ENCODE results near the gene ABHD12. TPM values are rescaled to one million over a fixed set of nuclear protein-coding genes. Genes with fewer than 3 reads are reported as not detected.

ABHD12 gene
- total and polyA plus RNA-seq, 2 donors, result 30.9 to 34.3 TPM

- Histone ChIP-seq H3K4me1 (ENCODE audit: insufficient read depth) (no peaks in the 10 kb centered on the region), H3K27ac (ENCODE audit: low read depth) (no peak overlapping the region), H3K36me3 (ENCODE audit: insufficient read depth) (no peaks in the 10 kb centered on the region), H3K4me3 (ENCODE audit: low read depth, low read length) (no peak overlapping the region)
- DNase-seq (ENCODE audit: extremely low spot score), result no peak
- WGBS, result 92% methylated on average over 24 of the region's 24 CpGs
Observed at GRCh38 chr20:25285856-25286798, 104.5 kb downstream of the ABHD12 start.

DNA sequence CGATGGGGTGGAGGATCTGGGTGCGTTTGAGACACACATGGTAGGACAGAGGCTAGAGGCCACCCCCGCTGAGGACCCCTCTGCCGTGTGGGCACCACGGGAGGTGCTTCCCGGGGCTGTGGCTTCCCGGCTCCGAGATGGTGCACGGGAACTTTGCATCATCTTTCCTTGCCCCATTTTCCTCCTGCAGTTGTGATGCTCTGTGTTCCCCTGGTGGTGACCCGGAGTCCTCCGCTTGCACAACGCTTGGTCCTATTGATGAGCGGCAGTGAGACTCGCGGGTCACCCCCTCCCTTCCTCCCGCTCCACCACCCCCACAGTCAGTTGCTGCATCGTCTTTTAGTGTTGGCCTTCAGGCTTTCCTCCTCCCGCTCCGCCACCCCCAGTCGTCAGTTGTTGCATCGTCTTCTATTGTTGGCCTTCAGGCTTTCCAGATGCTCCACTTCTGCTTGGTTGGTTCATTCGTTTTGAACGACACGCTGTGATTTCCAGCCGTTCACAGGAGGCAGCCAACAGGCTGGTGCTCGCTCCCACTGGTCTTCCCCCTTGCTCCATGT is 105.5 kb downstream of the ABHD12 start:
- Histone ChIP-seq H3K4me3 (ENCODE audit: low read depth, low read length) (no peak overlapping the region), H3K36me3 (ENCODE audit: insufficient read depth) (no peaks in the 10 kb centered on the region), H3K4me1 (ENCODE audit: insufficient read depth) (no peaks in the 10 kb centered on the region), H3K27ac (ENCODE audit: low read depth) (no peak overlapping the region)
- 83% methylated on average over 26 of the region's 26 CpGs for WGBS
- DNase-seq (ENCODE audit: extremely low spot score), result no peak

- H3K27ac ChIP-seq (ENCODE audit: low read depth), result no peak overlapping the region
- no peak for DNase-seq (ENCODE audit: extremely low spot score)
- no peak overlapping the region for H3K4me3 ChIP-seq (ENCODE audit: low read depth, low read length)
- 93% methylated on average over 17 of the region's 17 CpGs for whole genome bisulfite sequencing
- no peaks in the 10 kb centered on the region for H3K36me3 ChIP-seq (ENCODE audit: insufficient read depth)
- no peaks in the 10 kb centered on the region for H3K4me1 ChIP-seq (ENCODE audit: insufficient read depth)
Observed at GRCh38 chr20:25284131-25284601, 106.5 kb downstream of the ABHD12 start.

GRCh38 chr20:25283221-25283951 is 107.2 kb downstream of the ABHD12 start:
- no peaks in the 10 kb centered on the region for H3K36me3 ChIP-seq (ENCODE audit: insufficient read depth)
- DNase-seq (ENCODE audit: extremely low spot score), result no peak
- H3K27ac ChIP-seq (ENCODE audit: low read depth), result no peak overlapping the region
- WGBS, result 92% methylated on average over 24 of the region's 24 CpGs
- no peaks in the 10 kb centered on the region for H3K4me1 ChIP-seq (ENCODE audit: insufficient read depth)
- H3K4me3 ChIP-seq (ENCODE audit: low read depth, low read length), result no peak overlapping the region

GRCh38 chr20:25282796-25283195 is 107.8 kb downstream of the ABHD12 start:
- Histone ChIP-seq H3K4me3 (ENCODE audit: low read depth, low read length) (no peak overlapping the region), H3K27ac (ENCODE audit: low read depth) (no peak overlapping the region), H3K36me3 (ENCODE audit: insufficient read depth) (no peaks in the 10 kb centered on the region), H3K4me1 (ENCODE audit: insufficient read depth) (no peaks in the 10 kb centered on the region)
- WGBS, result 90% methylated on average over 11 of the region's 11 CpGs
- DNase-seq (ENCODE audit: extremely low spot score), result no peak

GRCh38 chr20:25282034-25282781 is 108.4 kb downstream of the ABHD12 start:
- Histone ChIP-seq H3K27ac (ENCODE audit: low read depth) (no peak overlapping the region), H3K4me3 (ENCODE audit: low read depth, low read length) (no peak overlapping the region), H3K4me1 (ENCODE audit: insufficient read depth) (no peaks in the 10 kb centered on the region), H3K36me3 (ENCODE audit: insufficient read depth) (no peaks in the 10 kb centered on the region)
- DNase-seq (ENCODE audit: extremely low spot score), result no peak
- 91% methylated on average over 22 of the region's 22 CpGs for WGBS

- H3K4me3 ChIP-seq (ENCODE audit: low read depth, low read length), result no peak overlapping the region
- H3K36me3 ChIP-seq (ENCODE audit: insufficient read depth), result no peaks in the 10 kb centered on the region
- 94% methylated on average over 21 of the region's 21 CpGs for WGBS
- no peaks in the 10 kb centered on the region for H3K4me1 ChIP-seq (ENCODE audit: insufficient read depth)
- no peak for DNase-seq (ENCODE audit: extremely low spot score)
- no peak overlapping the region for H3K27ac ChIP-seq (ENCODE audit: low read depth)
Observed at GRCh38 chr20:25281541-25281991, 109.1 kb downstream of the ABHD12 start.

DNA sequence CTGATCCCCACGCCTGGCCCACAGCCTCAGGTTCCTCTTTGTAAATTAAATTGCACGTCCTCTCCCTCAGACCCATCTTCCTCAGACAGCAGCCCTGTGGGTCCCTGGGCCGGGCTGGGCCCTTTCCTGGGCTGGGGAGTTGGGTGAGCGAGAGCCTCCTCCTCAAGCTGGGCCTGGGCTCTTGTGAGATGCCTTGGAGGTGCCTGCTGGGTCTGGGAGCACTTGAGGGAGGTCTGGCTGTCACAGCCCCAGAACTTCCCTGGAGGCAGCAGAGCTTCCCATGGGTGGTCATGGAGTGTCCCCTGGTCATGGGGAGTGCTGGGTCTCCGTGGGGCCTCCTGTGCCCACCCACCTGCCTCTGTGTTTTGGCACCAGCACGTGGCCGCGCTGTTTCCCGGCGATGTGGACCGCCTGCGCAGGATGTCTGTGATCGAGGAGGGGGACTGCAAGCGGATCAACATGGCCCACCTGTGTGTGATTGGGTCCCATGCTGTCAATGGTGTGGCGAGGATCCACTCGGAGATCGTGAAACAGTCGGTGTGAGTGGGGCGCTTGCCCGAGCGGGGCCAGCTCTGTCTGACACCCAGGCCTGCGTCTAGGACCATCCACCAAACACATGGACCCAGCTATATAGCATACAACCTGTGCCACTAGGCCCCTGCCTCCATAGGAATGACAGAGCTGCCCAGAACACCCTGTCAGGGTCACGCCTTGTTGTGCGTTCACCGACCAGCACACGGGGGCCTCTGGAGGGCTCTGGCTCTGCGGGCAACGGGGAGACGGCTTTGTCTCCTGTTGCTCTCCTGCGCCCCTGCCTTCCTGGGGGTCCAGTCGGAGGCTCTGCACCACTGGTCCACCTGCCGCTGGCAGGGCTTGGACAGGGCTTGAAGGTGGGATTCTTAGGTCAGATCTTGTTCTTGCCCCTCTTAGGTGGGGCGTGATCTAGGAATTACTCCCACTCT is 109.8 kb downstream of the ABHD12 start:
- whole genome bisulfite sequencing, result 95% methylated on average over 33 of the region's 33 CpGs

GRCh38 chr20:25280051-25280573 is 110.5 kb downstream of the ABHD12 start:
- 80% methylated on average over 15 of the region's 15 CpGs for WGBS
- H3K4me3 ChIP-seq (ENCODE audit: low read depth, low read length), result no peak overlapping the region
- no peak overlapping the region for H3K27ac ChIP-seq (ENCODE audit: low read depth)
- no peaks in the 10 kb centered on the region for H3K36me3 ChIP-seq (ENCODE audit: insufficient read depth)
- no peaks in the 10 kb centered on the region for H3K4me1 ChIP-seq (ENCODE audit: insufficient read depth)
- DNase-seq (ENCODE audit: extremely low spot score), result no peak

More for the DNA sequence above, 109.8 kb downstream of the ABHD12 start:
- Histone ChIP-seq H3K4me1 (ENCODE audit: insufficient read depth) (no peaks in the 10 kb centered on the region), H3K27ac (ENCODE audit: low read depth) (no peak overlapping the region), H3K36me3 (ENCODE audit: insufficient read depth) (no peaks in the 10 kb centered on the region), H3K4me3 (ENCODE audit: low read depth, low read length) (no peak overlapping the region)
- no peak for DNase-seq (ENCODE audit: extremely low spot score)

- H3K4me1 ChIP-seq (ENCODE audit: insufficient read depth), result no peaks in the 10 kb centered on the region
- no peak overlapping the region for H3K4me3 ChIP-seq (ENCODE audit: low read depth, low read length)
- WGBS, result 77% methylated on average over 9 of the region's 9 CpGs
- no peaks in the 10 kb centered on the region for H3K36me3 ChIP-seq (ENCODE audit: insufficient read depth)
- H3K27ac ChIP-seq (ENCODE audit: low read depth), result no peak overlapping the region
- no peak for DNase-seq (ENCODE audit: extremely low spot score)
Observed at GRCh38 chr20:25279403-25279802, 111.2 kb downstream of the ABHD12 start.

DNA sequence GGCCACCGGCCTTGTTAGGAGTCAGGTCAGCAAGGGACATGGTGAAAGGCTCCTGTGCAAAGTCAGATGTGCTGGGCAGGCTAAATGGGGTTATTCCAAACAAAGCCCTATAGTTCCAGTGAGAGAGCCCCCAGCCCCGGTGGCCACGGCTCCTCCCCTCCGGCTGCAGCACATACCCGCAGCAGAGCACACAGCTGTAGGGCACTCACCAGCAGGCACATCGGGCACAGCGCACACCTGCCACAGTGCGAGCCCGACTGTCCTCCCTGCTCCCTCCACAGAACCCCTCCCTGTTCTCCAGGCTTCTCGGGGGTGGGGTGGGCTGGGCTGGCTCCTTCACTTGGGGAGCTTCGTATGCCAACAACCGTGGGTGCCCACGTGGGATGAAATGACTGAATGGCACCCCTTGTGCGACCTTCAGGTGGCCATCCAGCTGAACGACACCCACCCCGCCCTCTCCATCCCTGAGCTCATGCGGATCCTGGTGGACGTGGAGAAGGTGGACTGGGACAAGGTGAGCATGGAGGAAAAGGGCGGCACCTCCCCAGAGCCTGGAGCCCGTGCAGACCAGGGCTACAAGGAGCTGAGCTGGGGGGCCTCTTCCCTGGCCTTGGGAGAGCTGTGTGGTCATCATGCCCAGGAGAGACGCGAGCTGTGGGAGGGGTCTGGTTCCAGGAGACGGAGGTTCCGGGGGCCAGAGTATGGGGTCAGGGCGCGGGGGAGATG is 111.8 kb downstream of the ABHD12 start:
- DNase-seq (ENCODE audit: extremely low spot score), result no peak
- no peak overlapping the region for H3K27ac ChIP-seq (ENCODE audit: low read depth)
- H3K36me3 ChIP-seq (ENCODE audit: insufficient read depth), result no peaks in the 10 kb centered on the region
- no peak overlapping the region for H3K4me3 ChIP-seq (ENCODE audit: low read depth, low read length)
- 94% methylated on average over 26 of the region's 26 CpGs for WGBS
- no peaks in the 10 kb centered on the region for H3K4me1 ChIP-seq (ENCODE audit: insufficient read depth)
